Transverse colon (tissue), 4 donors: Measurements from ENCODE around the gene GSX1. TPM values are rescaled to one million over a fixed set of nuclear protein-coding genes. Genes with fewer than 3 reads are reported as not detected.
"Not testable (repeated sequence)": the region's sequence is repeated elsewhere in the genome, so short reads cannot be mapped to it uniquely, and the experiment has no call there.

Source experiments
- DNase-seq: peaks from one replicate; pipeline ENCODE4 v3.0.0-alpha.2; 2019
- H3K27ac ChIP-seq, 4 donors: fragments of 200-600 bp; sonication (generic); 2 replicates each; pipeline ENCODE4 v1.5.1; 2016 to 2018; ENCODE audit warnings: inconsistent platforms in 4 of 4
- H3K27me3 ChIP-seq: fragments of 200-600 bp; sonication (generic); 2 replicates; pipeline ENCODE4 v1.5.1; 2017; ENCODE audit warnings: inconsistent platforms
- H3K36me3 ChIP-seq, 4 donors: fragments of 200-600 bp; sonication (generic); 2 replicates each; pipeline ENCODE4 v1.5.1; 2017 to 2019; ENCODE audit warnings: inconsistent platforms in 4 of 4
- H3K4me1 ChIP-seq, 4 donors: fragments of 200-600 bp; sonication (generic); 2 replicates each; pipeline ENCODE4 v1.5.1; 2017 to 2020; ENCODE audit warnings: inconsistent platforms in 4 of 4
- H3K4me3 ChIP-seq, 4 donors: fragments of 200-600 bp; sonication (generic); 1 replicate in 1 of 4; 2 replicates in 3 of 4; pipeline versions ENCODE4 v1.5.1 to v1.6.1; 2017 to 2019; ENCODE audit warnings: inconsistent platforms in 4 of 4
- H3K9me3 ChIP-seq, 2 donors: fragments of 200-600 bp; sonication (generic); 2 replicates each; pipeline ENCODE4 v1.5.1; 2017 to 2019; ENCODE audit warnings: inconsistent platforms in 2 of 2
- EP300 ChIP-seq: sonication (generic); formaldehyde crosslinking; IDR thresholded peaks from one replicate; pipeline ENCODE4 v1.6.1; 2017; ENCODE audit warnings: antibody characterized with exemption, low read depth
- POLR2A ChIP-seq: fragments of 450-650 bp; IDR thresholded peaks from one replicate; pipeline ENCODE4 v1.6.1; 2016; ENCODE audit warnings: antibody characterized with exemption, mild to moderate bottlenecking, moderate library complexity
- POLR2AphosphoS5 ChIP-seq, 3 donors: sonication (generic); formaldehyde crosslinking; IDR thresholded peaks; one replicate each; pipeline ENCODE4 v1.6.1; 2016; ENCODE audit warnings: antibody characterized with exemption in 3 of 3
- WGBS, 2 donors: methylation state at CpG; one replicate each; pipeline ENCODE4 v1.1.5; 2018; ENCODE audit warnings: low coverage in 1 of 2; 5-methylcytosine and 5-hydroxymethylcytosine counted together
- in situ Hi-C, 4 donors: fragments of 200-750 bp; cut with MboI; loops; one replicate each; pipeline versions ENCODE4 v1.15.0 to v1.15.1; 2017; ENCODE audit warnings: low sequenced_read_pairs in 3 of 4, low pct_ligation_motif_present in 1 of 4, low pct_unique_long_range_greater_than_20kb in 1 of 4
- intact Hi-C: fragments of 100-400 bp; cut with DNase I; formaldehyde crosslinking; loops from one replicate; pipeline ENCODE4 v1.15.1; 2023; ENCODE audit warnings: low total_unique reads
- total RNA-seq, 4 donors: library from RNA; depleted of rRNA; stranded (reverse); fragments of >200 nt; gene quantifications; one replicate each; pipeline ENCODE4 v1.1.0, GENCODE V29; 2016
- TF ChIP-seq, protein P1 (sequence below), 5 experiments: fragments of 200-600 bp in 3 of 5; fragments of 450-650 bp in 2 of 5; sonication (generic) in 3 of 5; IDR thresholded peaks; 1 replicate in 2 of 5; 2 replicates in 3 of 5; pipeline ENCODE4 v1.5.1; 2016 to 2017; ENCODE audit warnings: antibody characterized with exemption in 5 of 5, inconsistent platforms in 3 of 5, mild to moderate bottlenecking in 2 of 5, moderate library complexity in 1 of 5

Gene GSX1
- total RNA-seq, 4 donors from 2014 or later, result not detected

DNA sequence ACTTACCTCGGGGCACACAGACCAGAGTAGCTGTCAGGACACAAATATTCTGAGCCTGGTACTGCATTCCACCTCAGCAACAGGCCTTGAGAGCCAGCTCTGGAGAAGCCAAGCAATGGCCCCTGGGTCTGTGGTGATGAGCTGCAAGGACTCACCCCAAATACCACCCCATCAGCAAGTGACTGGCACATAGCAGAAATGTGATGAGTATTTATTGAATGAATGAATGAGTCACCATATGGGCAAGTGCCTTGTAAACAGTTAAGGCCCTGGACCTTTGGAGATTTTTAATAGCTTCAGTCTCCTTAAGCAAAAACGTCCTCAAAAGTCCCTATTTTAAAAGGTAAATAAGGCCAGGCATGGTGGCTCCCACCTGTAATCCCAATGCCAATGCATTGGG is 18.2 kb downstream of the GSX1 start:
- Histone ChIP-seq H3K9me3 (no peaks in the 10 kb centered on the region), H3K4me3 (no peak overlapping the region), H3K36me3 (no peaks in the 10 kb centered on the region), H3K4me1 (no peaks in the 10 kb centered on the region), H3K27ac (no peak overlapping the region), H3K27me3 (peaks cover 35% of the 10 kb centered on the region)
- no peak for TF ChIP-seq EP300
- TF ChIP-seq POLR2AphosphoS5 (IDR thresholded peaks at IDR 0.05), result no peak
- TF ChIP-seq POLR2A, result no peak
- TF ChIP-seq, protein P1, sequence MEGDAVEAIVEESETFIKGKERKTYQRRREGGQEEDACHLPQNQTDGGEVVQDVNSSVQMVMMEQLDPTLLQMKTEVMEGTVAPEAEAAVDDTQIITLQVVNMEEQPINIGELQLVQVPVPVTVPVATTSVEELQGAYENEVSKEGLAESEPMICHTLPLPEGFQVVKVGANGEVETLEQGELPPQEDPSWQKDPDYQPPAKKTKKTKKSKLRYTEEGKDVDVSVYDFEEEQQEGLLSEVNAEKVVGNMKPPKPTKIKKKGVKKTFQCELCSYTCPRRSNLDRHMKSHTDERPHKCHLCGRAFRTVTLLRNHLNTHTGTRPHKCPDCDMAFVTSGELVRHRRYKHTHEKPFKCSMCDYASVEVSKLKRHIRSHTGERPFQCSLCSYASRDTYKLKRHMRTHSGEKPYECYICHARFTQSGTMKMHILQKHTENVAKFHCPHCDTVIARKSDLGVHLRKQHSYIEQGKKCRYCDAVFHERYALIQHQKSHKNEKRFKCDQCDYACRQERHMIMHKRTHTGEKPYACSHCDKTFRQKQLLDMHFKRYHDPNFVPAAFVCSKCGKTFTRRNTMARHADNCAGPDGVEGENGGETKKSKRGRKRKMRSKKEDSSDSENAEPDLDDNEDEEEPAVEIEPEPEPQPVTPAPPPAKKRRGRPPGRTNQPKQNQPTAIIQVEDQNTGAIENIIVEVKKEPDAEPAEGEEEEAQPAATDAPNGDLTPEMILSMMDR (IDR thresholded peaks at IDR 0.05), result no peak
- intact Hi-C loops (no loop called here), in situ Hi-C loops (loop anchor here in 2 of 4 donors (25.0 kb wide), 2 partner anchors 298 to 873 kb away; no protein-coding TSS in a partner anchor)
- DNase-seq, result no peak
- WGBS, 2 donors, result 40 to 42% methylated on average over 1 to 2 of the region's 2 CpGs

DNA sequence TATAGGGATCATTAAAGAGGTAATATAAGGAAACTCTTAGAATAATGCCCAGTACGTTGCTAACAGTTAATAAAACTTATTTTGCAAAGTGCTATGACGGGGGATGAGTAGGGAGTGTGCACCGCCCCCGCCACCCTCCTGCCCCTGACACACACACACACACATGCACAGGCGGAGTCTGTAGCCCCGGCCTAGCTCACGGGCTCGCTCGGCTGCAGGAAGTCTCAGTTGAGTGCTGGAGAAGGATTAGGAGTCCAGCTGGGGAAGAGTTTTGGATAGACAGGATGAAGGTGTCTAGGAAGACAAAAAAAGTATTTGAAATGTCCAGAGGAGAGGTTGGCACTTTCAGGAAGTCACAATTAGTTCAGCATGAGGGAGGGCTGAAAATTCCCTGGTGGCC is 21.5 kb downstream of the GSX1 start:
- WGBS, 2 donors, result 82 to 85% methylated on average over 8 to 9 of the region's 9 CpGs
- Histone ChIP-seq H3K27ac (no peak overlapping the region), H3K4me1 (no peaks in the 10 kb centered on the region), H3K4me3 (no peak overlapping the region), H3K9me3 (no peaks in the 10 kb centered on the region), H3K36me3 (no peaks in the 10 kb centered on the region), H3K27me3 (peaks cover 34% of the 10 kb centered on the region)
- no peak for TF ChIP-seq POLR2AphosphoS5 (IDR thresholded peaks at IDR 0.05)
- TF ChIP-seq, protein P1 (IDR thresholded peaks at IDR 0.05), result no peak
- no peak for TF ChIP-seq EP300
- TF ChIP-seq POLR2A, result no peak
- intact Hi-C loops (no loop called here), in situ Hi-C loops (loop anchor here in 2 of 4 donors (25.0 kb wide), 2 partner anchors 302 to 877 kb away; no protein-coding TSS in a partner anchor)
- DNase-seq, result no peak

- intact Hi-C loops, H3K36me3 ChIP-seq, H3K4me3 ChIP-seq, H3K4me1 ChIP-seq, DNase-seq, H3K27ac ChIP-seq, H3K9me3 ChIP-seq: not testable (repeated sequence)
- H3K27me3 ChIP-seq, result peaks cover 63% of the 10 kb centered on the region
- in situ Hi-C loops, result loop anchor here in 2 of 4 donors (25.0 kb wide), 2 partner anchors 306 to 881 kb away; no protein-coding TSS in a partner anchor
- WGBS, 2 donors, result 86 to 92% methylated on average over 2 of the region's 2 CpGs
These were observed 25.5 kb downstream of the GSX1 start for GRCh38 chr13:27817832-27818231.

- H3K27me3 ChIP-seq, result peaks cover 91% of the 10 kb centered on the region
- intact Hi-C loops, result no loop called here
- TF ChIP-seq POLR2AphosphoS5 (IDR thresholded peaks at IDR 0.05) (no peak), POLR2A (no peak), EP300 (no peak)
- TF ChIP-seq, protein P1 (IDR thresholded peaks at IDR 0.05), result no peak
These were observed 28.5 kb downstream of the GSX1 start for GRCh38 chr13:27820524-27821482.

More at GRCh38 chr13:27820524-27821482, 28.5 kb downstream of the GSX1 start:
- Histone ChIP-seq H3K4me3 (no peak overlapping the region), H3K36me3 (no peaks in the 10 kb centered on the region), H3K4me1 (no peaks in the 10 kb centered on the region), H3K9me3 (no peaks in the 10 kb centered on the region), H3K27ac (no peak overlapping the region)
- DNase-seq, result no peak
- in situ Hi-C loops, result loop anchor here in 3 of 4 donors (10.0 to 25.0 kb wide), 4 partner anchors 309 to 884 kb away; no protein-coding TSS in a partner anchor
- WGBS, 2 donors, result 2 to 6% methylated on average over 11 to 35 of the region's 46 CpGs
